GM21825 (cell line): ENCODE results near the gene STK39.

Source experiments
- ATAC-seq: cut with Tn5 transposase; IDR thresholded peaks from one replicate; pipeline ENCODE4 v1.9.1; 2021; ENCODE audit warnings: mild to moderate bottlenecking, moderate library complexity; ENCODE audit not compliant: unreplicated experiment

The STK39 gene

GRCh38 chr2:167941604-167942003 is 305.8 kb downstream of the STK39 start:
- ATAC-seq: no peak

GRCh38 chr2:167940734-167941507 is 306.5 kb downstream of the STK39 start:
- no peak for ATAC-seq

- ATAC-seq: no peak
These were observed 307.1 kb downstream of the STK39 start for GRCh38 chr2:167940346-167940725.

GRCh38 chr2:167939514-167940345 is 307.7 kb downstream of the STK39 start:
- ATAC-seq: no peak

GRCh38 chr2:167937403-167937802 is 310.0 kb downstream of the STK39 start:
- no peak for ATAC-seq

GRCh38 chr2:167935803-167936110 is 311.6 kb downstream of the STK39 start:
- ATAC-seq: no peak

- ATAC-seq: no peak
These were observed 314.1 kb downstream of the STK39 start for GRCh38 chr2:167933097-167933814.

GRCh38 chr2:167932123-167932693 is 315.2 kb downstream of the STK39 start:
- no peak for ATAC-seq

- ATAC-seq: no peak
These were observed 317.9 kb downstream of the STK39 start for GRCh38 chr2:167929484-167929883.

GRCh38 chr2:167928434-167928833 is 319.0 kb downstream of the STK39 start:
- no peak for ATAC-seq

- no peak for ATAC-seq
These were observed 321.6 kb downstream of the STK39 start for GRCh38 chr2:167925758-167926157.

- ATAC-seq: no peak
These were observed 322.8 kb downstream of the STK39 start for GRCh38 chr2:167924556-167924955.

- ATAC-seq: no peak
These were observed 330.6 kb downstream of the STK39 start for GRCh38 chr2:167916756-167917155.

GRCh38 chr2:167914969-167915368 is 332.4 kb downstream of the STK39 start:
- ATAC-seq: no peak

GRCh38 chr2:167908786-167909185 is 338.6 kb downstream of the STK39 start:
- no peak for ATAC-seq

GRCh38 chr2:167905668-167906067 is 341.7 kb downstream of the STK39 start:
- no peak for ATAC-seq
